Measurements from ENCODE around the gene TRPM5.

DNA sequence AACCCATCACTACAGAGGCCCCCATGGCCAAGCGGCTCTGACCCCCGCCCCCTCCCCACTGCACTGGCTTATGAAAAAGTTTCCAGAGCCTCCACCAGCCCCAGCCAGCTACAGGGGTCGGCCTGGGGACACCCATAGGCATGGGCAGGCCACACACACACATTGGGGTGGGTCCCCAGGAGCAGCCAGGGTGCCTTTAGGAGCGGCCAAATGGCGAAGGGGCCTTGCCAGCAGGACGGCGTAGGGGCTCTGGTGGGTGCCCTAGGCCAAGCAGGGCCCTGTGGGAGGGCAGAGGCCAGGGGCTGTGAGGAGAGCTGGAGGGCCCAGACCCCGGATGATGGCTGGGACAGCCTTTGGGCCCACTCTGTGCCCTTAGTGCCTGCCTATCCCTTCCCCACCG lies 33.7 kb downstream of the TRPM5 start:
- TF ChIP-seq, protein P1, sequence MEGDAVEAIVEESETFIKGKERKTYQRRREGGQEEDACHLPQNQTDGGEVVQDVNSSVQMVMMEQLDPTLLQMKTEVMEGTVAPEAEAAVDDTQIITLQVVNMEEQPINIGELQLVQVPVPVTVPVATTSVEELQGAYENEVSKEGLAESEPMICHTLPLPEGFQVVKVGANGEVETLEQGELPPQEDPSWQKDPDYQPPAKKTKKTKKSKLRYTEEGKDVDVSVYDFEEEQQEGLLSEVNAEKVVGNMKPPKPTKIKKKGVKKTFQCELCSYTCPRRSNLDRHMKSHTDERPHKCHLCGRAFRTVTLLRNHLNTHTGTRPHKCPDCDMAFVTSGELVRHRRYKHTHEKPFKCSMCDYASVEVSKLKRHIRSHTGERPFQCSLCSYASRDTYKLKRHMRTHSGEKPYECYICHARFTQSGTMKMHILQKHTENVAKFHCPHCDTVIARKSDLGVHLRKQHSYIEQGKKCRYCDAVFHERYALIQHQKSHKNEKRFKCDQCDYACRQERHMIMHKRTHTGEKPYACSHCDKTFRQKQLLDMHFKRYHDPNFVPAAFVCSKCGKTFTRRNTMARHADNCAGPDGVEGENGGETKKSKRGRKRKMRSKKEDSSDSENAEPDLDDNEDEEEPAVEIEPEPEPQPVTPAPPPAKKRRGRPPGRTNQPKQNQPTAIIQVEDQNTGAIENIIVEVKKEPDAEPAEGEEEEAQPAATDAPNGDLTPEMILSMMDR (IDR thresholded peaks at IDR 0.05; ENCODE audit: insufficient read depth, low read length) = no peak
- TF ChIP-seq SPI1 (IDR thresholded peaks at IDR 0.05; ENCODE audit: borderline replicate concordance, low read depth) (no peak), GABPA (IDR thresholded peaks at IDR 0.05; ENCODE audit: low read depth) (no peak), POLR2AphosphoS5 (IDR thresholded peaks at IDR 0.05; ENCODE audit: low read depth) (no peak)

Data from HL-60 (cell line).